Activated T-helper 9 cell treated with anti-CD3 and anti-CD28 coated beads, Interleukin-2, amount 50 U/mL, for 16 hours (primary cell): Measurements from ENCODE around the gene NHERF2.

Experiments used
- DNase-seq: peaks from one replicate; pipeline ENCODE4 v3.0.0-alpha.2; 2020; ENCODE audit warnings: low read depth

NHERF2 gene

GRCh38 chr16:2083409-2083808 is 56.7 kb downstream of the NHERF2 start:
- DNase-seq: no peak

GRCh38 chr16:2083876-2084780 is 57.4 kb downstream of the NHERF2 start:
- DNase-seq: no peak

- no peak for DNase-seq
These were observed 58.4 kb downstream of the NHERF2 start for GRCh38 chr16:2084895-2085625.

DNA sequence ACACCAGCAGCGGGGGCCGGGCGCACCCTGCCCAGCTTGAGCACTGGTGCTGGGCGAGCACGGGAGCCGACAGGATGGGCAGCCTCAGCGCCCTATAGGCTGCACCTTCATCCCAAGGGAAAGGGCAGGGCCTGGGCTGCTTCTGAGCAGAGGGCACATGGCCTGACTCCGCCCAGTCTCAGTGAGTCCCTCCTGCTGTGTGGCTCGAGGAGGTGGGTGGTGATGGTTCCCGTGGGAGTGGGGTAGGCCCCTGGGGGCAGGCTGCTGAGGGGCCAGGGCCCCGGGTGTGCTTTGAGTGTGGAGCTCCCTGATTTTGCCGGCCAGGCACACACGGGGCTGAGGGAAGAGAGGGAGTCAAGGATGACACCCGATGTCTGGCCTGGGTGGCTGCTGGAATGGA is 59.0 kb downstream of the NHERF2 start:
- no peak for DNase-seq

DNA sequence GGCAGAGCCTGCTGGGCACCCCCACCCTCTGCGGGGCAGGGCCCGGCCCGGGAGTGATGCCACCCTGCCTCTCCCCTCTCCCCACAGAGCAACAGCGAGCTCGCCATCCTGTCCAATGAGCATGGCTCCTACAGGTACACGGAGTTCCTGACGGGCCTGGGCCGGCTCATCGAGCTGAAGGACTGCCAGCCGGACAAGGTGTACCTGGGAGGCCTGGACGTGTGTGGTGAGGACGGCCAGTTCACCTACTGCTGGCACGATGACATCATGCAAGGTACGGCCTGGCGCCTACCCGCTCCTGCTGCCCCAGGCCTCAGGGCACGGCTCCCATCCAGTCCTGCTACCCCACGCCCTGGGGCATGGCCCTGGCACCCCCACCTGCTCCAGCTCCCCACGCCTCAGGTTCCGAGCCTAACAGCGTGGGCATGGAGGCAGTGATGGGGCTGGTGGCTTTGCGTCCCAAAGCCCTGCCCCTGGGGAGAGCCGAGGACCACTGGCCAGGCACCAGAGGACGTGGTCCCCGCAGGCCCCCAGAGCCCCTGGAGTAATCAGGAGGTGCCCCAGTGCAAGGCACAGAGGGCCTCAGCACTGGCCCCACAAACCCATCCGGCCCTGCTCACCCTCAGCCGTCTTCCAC is 59.5 kb downstream of the NHERF2 start:
- no peak for DNase-seq

- DNase-seq: no peak
These were observed 60.4 kb downstream of the NHERF2 start for GRCh38 chr16:2086812-2087747.

GRCh38 chr16:2087748-2088631 is 61.3 kb downstream of the NHERF2 start:
- no peak for DNase-seq
